Mesenchymal stem cell (in vitro differentiated cells and primary cell): ENCODE results near the gene EYA2.

ENCODE experiments used
- DNase-seq: peaks from one replicate; pipeline ENCODE4 v3.0.0-alpha.2; 2013
- H2AFZ ChIP-seq: one replicate; pipeline ENCODE4 v1.6.1; 2013; ENCODE audit warnings: low read depth, mild to moderate bottlenecking, control low read depth, inconsistent platforms, low read length, moderate library complexity
- H2AK5ac ChIP-seq: 2 replicates; pipeline ENCODE4 v1.6.1; 2013; ENCODE audit warnings: low read length, moderate library complexity, mild to moderate bottlenecking, inconsistent platforms; ENCODE audit not compliant: severe bottlenecking
- H2BK120ac ChIP-seq: one replicate; pipeline ENCODE4 v1.6.1; 2013; ENCODE audit warnings: low read depth, mild to moderate bottlenecking, inconsistent platforms, low read length, moderate library complexity
- H2BK12ac ChIP-seq, 2 experiments: one replicate each; pipeline ENCODE4 v1.6.1; 2013; ENCODE audit warnings: inconsistent platforms in 2 of 2, low read length in 2 of 2, mild to moderate bottlenecking in 2 of 2, moderate library complexity in 2 of 2, control low read depth in 1 of 2
- H2BK15ac ChIP-seq: one replicate; pipeline ENCODE4 v1.6.1; 2013; ENCODE audit warnings: mild to moderate bottlenecking, low read depth, inconsistent platforms; ENCODE audit not compliant: poor library complexity, severe bottlenecking
- H2BK5ac ChIP-seq: 2 replicates; pipeline ENCODE4 v1.6.1; 2013; ENCODE audit warnings: low read depth, mild to moderate bottlenecking, low read length, control low read depth, inconsistent platforms; ENCODE audit not compliant: poor library complexity, severe bottlenecking
- H3K14ac ChIP-seq, 2 experiments: one replicate each; pipeline ENCODE4 v1.6.1; 2013; ENCODE audit warnings: inconsistent platforms in 2 of 2, low read length in 2 of 2, control low read depth in 1 of 2, mild to moderate bottlenecking in 1 of 2, moderate library complexity in 1 of 2
- H3K18ac ChIP-seq, 2 experiments: one replicate each; pipeline ENCODE4 v1.6.1; 2013; ENCODE audit warnings: inconsistent platforms in 2 of 2, low read length in 2 of 2, control low read depth in 1 of 2, low read depth in 1 of 2, mild to moderate bottlenecking in 1 of 2
- H3K23ac ChIP-seq, 2 experiments: one replicate each; pipeline ENCODE4 v1.6.1; 2013; ENCODE audit warnings: inconsistent platforms in 2 of 2, low read length in 2 of 2, mild to moderate bottlenecking in 2 of 2, moderate library complexity in 2 of 2, control low read depth in 1 of 2
- H3K27ac ChIP-seq: 2 replicates; pipeline ENCODE4 v1.5.1; 2013; ENCODE audit warnings: mild to moderate bottlenecking, moderate library complexity, low read length, control low read depth, inconsistent platforms; ENCODE audit not compliant: poor library complexity, severe bottlenecking
- H3K27me3 ChIP-seq, 2 experiments: 2 replicates each; pipeline versions ENCODE4 v1.6.1 to v1.7.0; 2013; ENCODE audit warnings: low read length in 2 of 2, mild to moderate bottlenecking in 2 of 2, moderate library complexity in 2 of 2, control low read depth in 1 of 2, inconsistent platforms in 1 of 2; ENCODE audit not compliant: control insufficient read depth in 1 of 2, insufficient read depth in 1 of 2
- H3K36me3 ChIP-seq, 2 experiments: 2 replicates each; pipeline versions ENCODE4 v1.6.1 to v1.7.0; 2013; ENCODE audit warnings: low read length in 2 of 2, control low read depth in 1 of 2, inconsistent platforms in 1 of 2, low read depth in 1 of 2, mild to moderate bottlenecking in 1 of 2; ENCODE audit not compliant: insufficient read depth in 2 of 2, control insufficient read depth in 1 of 2
- H3K4ac ChIP-seq, 2 experiments: one replicate each; pipeline ENCODE4 v1.6.1; 2013; ENCODE audit warnings: inconsistent platforms in 2 of 2, low read length in 2 of 2, mild to moderate bottlenecking in 2 of 2, moderate library complexity in 2 of 2, control low read depth in 1 of 2, low read depth in 1 of 2
- H3K4me1 ChIP-seq: 2 replicates; pipeline ENCODE4 v1.6.1; 2013; ENCODE audit warnings: low read depth, low read length, control low read depth; ENCODE audit not compliant: control insufficient read depth, insufficient read depth
- H3K4me2 ChIP-seq: 2 replicates; pipeline ENCODE4 v1.6.1; 2013; ENCODE audit warnings: low read length, mild to moderate bottlenecking, inconsistent platforms; ENCODE audit not compliant: poor library complexity, severe bottlenecking
- H3K4me3 ChIP-seq, 2 experiments: 2 replicates each; pipeline versions ENCODE4 v1.5.1 to v1.7.0; 2013; ENCODE audit warnings: low read length in 2 of 2, mild to moderate bottlenecking in 2 of 2, control low read depth in 1 of 2, low read depth in 1 of 2; ENCODE audit not compliant: insufficient read depth in 1 of 2
- H3K79me1 ChIP-seq: replicated peaks from 2 replicates; pipeline ENCODE4 v1.6.1; 2013; ENCODE audit warnings: mild to moderate bottlenecking, control low read depth, low read length, inconsistent platforms; ENCODE audit not compliant: poor library complexity, severe bottlenecking
- H3K9ac ChIP-seq: 2 replicates; pipeline ENCODE4 v1.7.0; 2013; ENCODE audit warnings: mild to moderate bottlenecking, low read length, moderate library complexity
- H3K9me3 ChIP-seq: 2 replicates; pipeline ENCODE4 v1.7.0; 2013; ENCODE audit warnings: mild to moderate bottlenecking, low read length; ENCODE audit not compliant: control insufficient read depth
- H4K8ac ChIP-seq: one replicate; pipeline ENCODE4 v1.6.1; 2013; ENCODE audit warnings: inconsistent platforms, mild to moderate bottlenecking, low read length, moderate library complexity
- H4K91ac ChIP-seq: one replicate; pipeline ENCODE4 v1.6.1; 2013; ENCODE audit warnings: mild to moderate bottlenecking, low read length, inconsistent platforms
- WGBS: methylation state at CpG from one replicate; pipeline ENCODE4 v1.1.7; 2013; ENCODE audit warnings: mixed read lengths; 5-methylcytosine and 5-hydroxymethylcytosine counted together

The EYA2 gene

GRCh38 chr20:47111576-47111975 lies 216.9 kb downstream of the EYA2 start:
- Histone ChIP-seq H3K4me2 (no peak overlapping the region), H2AK5ac (no peak overlapping the region), H3K18ac (no peak overlapping the region), H3K23ac (no peak overlapping the region), H3K27ac (no peak overlapping the region), H3K9me3 (peaks cover 21% of the 10 kb centered on the region), H3K27me3 (peaks cover 0 to 4% of the 10 kb centered on the region in 2 experiments), H4K8ac (no peak overlapping the region), H3K4me3 (no peak overlapping the region), H2BK120ac (no peak overlapping the region), H2BK15ac (no peak overlapping the region), H3K9ac (no peak overlapping the region), H4K91ac (no peak overlapping the region), H3K36me3 (no peaks in the 10 kb centered on the region), H3K14ac (no peak overlapping the region), H3K4me1 (no peaks in the 10 kb centered on the region), H2BK5ac (no peak overlapping the region), H2AFZ (no peak overlapping the region), H3K4ac (no peak overlapping the region), H3K79me1 (no peaks in the 10 kb centered on the region), H2BK12ac (no peak overlapping the region)
- WGBS: 52% methylated on average over 5 of the region's 5 CpGs
- DNase-seq: no peak

GRCh38 chr20:47113362-47114109 lies 218.9 kb downstream of the EYA2 start:
- Histone ChIP-seq H3K9me3 (peaks cover 21% of the 10 kb centered on the region), H3K18ac (no peak overlapping the region), H3K27me3 (peaks cover 0 to 4% of the 10 kb centered on the region in 2 experiments), H3K23ac (no peak overlapping the region), H3K9ac (no peak overlapping the region), H3K14ac (no peak overlapping the region), H3K4me1 (no peaks in the 10 kb centered on the region), H2BK12ac (no peak overlapping the region), H4K91ac (no peak overlapping the region), H3K4me3 (no peak overlapping the region), H3K79me1 (no peaks in the 10 kb centered on the region), H3K4ac (no peak overlapping the region), H4K8ac (no peak overlapping the region), H2AFZ (no peak overlapping the region), H3K4me2 (no peak overlapping the region), H2AK5ac (no peak overlapping the region), H3K36me3 (no peaks in the 10 kb centered on the region), H2BK120ac (no peak overlapping the region), H2BK5ac (no peak overlapping the region), H3K27ac (no peak overlapping the region), H2BK15ac (no peak overlapping the region)
- peak; percentile 11 for DNase-seq
- 67% methylated on average over 5 of the region's 5 CpGs for WGBS

- H2BK12ac ChIP-seq: no peak overlapping the region
- no peak overlapping the region for H3K18ac ChIP-seq
- H4K8ac ChIP-seq: no peak overlapping the region
- H2BK120ac ChIP-seq: no peak overlapping the region
- H3K4me1 ChIP-seq: no peaks in the 10 kb centered on the region
- no peak overlapping the region for H3K4me3 ChIP-seq
- H3K9me3 ChIP-seq: peaks cover 10% of the 10 kb centered on the region
- H2AFZ ChIP-seq: no peak overlapping the region
- 84% methylated on average over 3 of the region's 4 CpGs for WGBS
- no peak overlapping the region for H3K27ac ChIP-seq
- H3K23ac ChIP-seq: no peak overlapping the region
- peaks cover 0 to 4% of the 10 kb centered on the region in 2 experiments for H3K27me3 ChIP-seq
- no peaks in the 10 kb centered on the region for H3K36me3 ChIP-seq
- no peak overlapping the region for H2AK5ac ChIP-seq
- no peak overlapping the region for H3K4me2 ChIP-seq
- no peak overlapping the region for H3K14ac ChIP-seq
- H2BK5ac ChIP-seq: no peak overlapping the region
- no peak overlapping the region for H4K91ac ChIP-seq
- H3K79me1 ChIP-seq: no peaks in the 10 kb centered on the region
- no peak overlapping the region for H2BK15ac ChIP-seq
- no peak for DNase-seq
- H3K4ac ChIP-seq: no peak overlapping the region
- no peak overlapping the region for H3K9ac ChIP-seq
Observed at GRCh38 chr20:47115694-47116093, 221.1 kb downstream of the EYA2 start.

GRCh38 chr20:47117371-47117770 lies 222.7 kb downstream of the EYA2 start:
- WGBS: 84% methylated on average over 16 of the region's 16 CpGs
- H3K4me2 ChIP-seq: no peak overlapping the region

More at GRCh38 chr20:47117371-47117770, 222.7 kb downstream of the EYA2 start:
- no peak overlapping the region for H3K27ac ChIP-seq
- H3K18ac ChIP-seq: no peak overlapping the region
- H3K9me3 ChIP-seq: no peaks in the 10 kb centered on the region
- no peak overlapping the region for H2BK120ac ChIP-seq
- no peak overlapping the region for H2BK15ac ChIP-seq
- H3K27me3 ChIP-seq: peaks cover 0 to 4% of the 10 kb centered on the region in 2 experiments
- no peaks in the 10 kb centered on the region for H3K36me3 ChIP-seq
- no peak overlapping the region for H3K4ac ChIP-seq
- no peak overlapping the region for H3K14ac ChIP-seq
- no peak overlapping the region for H3K4me3 ChIP-seq
- no peak overlapping the region for H2BK12ac ChIP-seq
- H2AK5ac ChIP-seq: no peak overlapping the region
- H4K8ac ChIP-seq: peak overlapping the region; percentile 28
- no peak overlapping the region for H4K91ac ChIP-seq
- H3K23ac ChIP-seq: no peak overlapping the region
- no peak overlapping the region for H2AFZ ChIP-seq
- peak overlapping the region; percentile 47 for H3K9ac ChIP-seq
- no peak for DNase-seq
- no peaks in the 10 kb centered on the region for H3K79me1 ChIP-seq
- no peak overlapping the region for H2BK5ac ChIP-seq
- no peaks in the 10 kb centered on the region for H3K4me1 ChIP-seq
